HCT116 (cell line): ENCODE results near the gene SLC66A1. TPM values are rescaled to one million over a fixed set of nuclear protein-coding genes. Genes with fewer than 3 reads are reported as not detected.

Experiments
- ATAC-seq: fragments of 200-7000 bp; cut with Tn5 transposase; 2 replicates; pipeline ENCODE4 v1.9.1; 2020; ENCODE audit warnings: mild to moderate bottlenecking, moderate library complexity
- BruUV-seq: library from RNA; stranded (reverse); fragments of 400-500 nt; replicated peaks from 2 replicates; lab custom pipeline; 2021; lab: Mats Ljungman, UMichigan
- CTCF ChIA-PET: fragments of 300-600 bp; sonication (Branson Sonifier 250); formaldehyde crosslinking; loops from one replicate; lab custom pipeline; 2021; ENCODE audit warnings: antibody characterized with exemption; lab: Charles Lee
- POLR2A ChIA-PET: fragments of 300-600, 350-600 bp; sonication (Branson Sonifier 250); formaldehyde crosslinking; loops from one replicate; lab custom pipeline; 2021; ENCODE audit warnings: antibody characterized with exemption; lab: Charles Lee
- RAD21 ChIA-PET, 2 experiments: fragments of 300-600 bp; sonication (Branson Sonifier 250); formaldehyde crosslinking; loops; one replicate each; lab custom pipeline; 2023; ENCODE audit warnings: low total read pairs in 2 of 2; ENCODE audit not compliant: uncharacterized antibody in 2 of 2, unreplicated experiment in 2 of 2, low non-redundant PET in 1 of 2; lab: Charles Lee
- DNase-seq: peaks from one replicate; pipeline ENCODE4 v3.0.0-alpha.2; 2010; ENCODE audit warnings: low read depth, low spot score
- H2AFZ ChIP-seq: fragments of 200-600 bp; shearing (Covaris generic), sonication (generic); 2 replicates; pipeline ENCODE4 v1.6.1; 2017; ENCODE audit warnings: low read depth, mixed run types, mixed read lengths, antibody characterized with exemption, low read length; ENCODE audit not compliant: poor library complexity, severe bottlenecking
- H3K27ac ChIP-seq: 2 replicates; pipeline ENCODE4 v1.5.1; 2012; ENCODE audit warnings: low read depth, low read length
- H3K27me3 ChIP-seq: fragments of 200-600 bp; sonication (generic); 2 replicates; pipeline ENCODE4 v1.6.1; 2016; ENCODE audit warnings: mixed run types, low read length, mixed read lengths; ENCODE audit not compliant: insufficient read depth
- H3K36me3 ChIP-seq, 2 experiments: fragments of 200-500 bp in 1 of 2; fragments of 200-600 bp in 1 of 2; sonication (Bioruptor generic) in 1 of 2; sonication (generic) in 1 of 2; 2 replicates each; pipeline versions ENCODE4 v1.5.1 to v1.6.1; 2014 to 2016; ENCODE audit warnings: low read length in 2 of 2, inconsistent platforms in 1 of 2, mixed read lengths in 1 of 2, mixed run types in 1 of 2; ENCODE audit not compliant: insufficient read depth in 2 of 2, control insufficient read depth in 1 of 2
- H3K4me1 ChIP-seq, 2 experiments: fragments of 200-600 bp in 1 of 2; sonication (generic) in 1 of 2; 2 replicates each; pipeline versions ENCODE4 v1.5.1 to v1.6.1; 2012 to 2017; ENCODE audit warnings: low read length in 2 of 2, inconsistent platforms in 1 of 2, mild to moderate bottlenecking in 1 of 2, mixed read lengths in 1 of 2, mixed run types in 1 of 2, moderate library complexity in 1 of 2; ENCODE audit not compliant: insufficient read depth in 2 of 2, control insufficient read depth in 1 of 2
- H3K4me2 ChIP-seq: fragments of 200-600 bp; sonication (generic); 2 replicates; pipeline ENCODE4 v1.6.1; 2017; ENCODE audit warnings: mixed run types, low read length, mixed read lengths
- H3K4me3 ChIP-seq, 2 experiments: fragments of 200-600 bp in 1 of 2; sonication (generic) in 1 of 2; replicated peaks in 1 of 2; 2 replicates each; pipeline ENCODE4 v1.5.1; 2011 to 2016; ENCODE audit warnings: low read length in 2 of 2, control low read depth in 1 of 2, low read depth in 1 of 2, mild to moderate bottlenecking in 1 of 2, mixed read lengths in 1 of 2, mixed run types in 1 of 2
- H3K79me2 ChIP-seq: fragments of 200-600 bp; sonication (generic); 2 replicates; pipeline ENCODE4 v1.6.1; 2017; ENCODE audit warnings: mild to moderate bottlenecking, mixed run types, low read length, moderate library complexity, mixed read lengths; ENCODE audit not compliant: insufficient read depth
- H3K9ac ChIP-seq: fragments of 200-600 bp; sonication (generic); 2 replicates; pipeline ENCODE4 v1.6.1; 2016; ENCODE audit warnings: low read length, mixed read lengths
- H3K9me2 ChIP-seq: fragments of 200-600 bp; sonication (generic), shearing (Covaris generic); 2 replicates; pipeline ENCODE4 v1.6.1; 2017; ENCODE audit warnings: mixed run types, mild to moderate bottlenecking, moderate library complexity; ENCODE audit not compliant: insufficient read depth
- H3K9me3 ChIP-seq, 2 experiments: fragments of 200-500 bp in 1 of 2; fragments of 200-600 bp in 1 of 2; sonication (Bioruptor generic) in 1 of 2; sonication (generic) in 1 of 2; 2 replicates each; pipeline ENCODE4 v1.6.1; 2014 to 2017; ENCODE audit warnings: low read length in 2 of 2, mixed read lengths in 2 of 2, inconsistent platforms in 1 of 2, low read depth in 1 of 2, mild to moderate bottlenecking in 1 of 2, mixed run types in 1 of 2, moderate library complexity in 1 of 2; ENCODE audit not compliant: control insufficient read depth in 1 of 2, insufficient read depth in 1 of 2
- H4K20me1 ChIP-seq: fragments of 200-600 bp; sonication (generic), shearing (Covaris generic); 2 replicates; pipeline ENCODE4 v1.6.1; 2017; ENCODE audit warnings: mixed run types, mild to moderate bottlenecking, moderate library complexity; ENCODE audit not compliant: insufficient read depth
- CBX3 ChIP-seq: IDR thresholded peaks from 2 replicates; pipeline ENCODE4 v1.6.1; 2012; ENCODE audit warnings: low read depth
- CEBPB ChIP-seq: IDR thresholded peaks from 2 replicates; pipeline ENCODE4 v1.6.1; 2012; ENCODE audit warnings: low read depth
- ELF1 ChIP-seq: IDR thresholded peaks from 2 replicates; pipeline ENCODE4 v1.6.1; 2012; ENCODE audit warnings: low read depth, borderline replicate concordance
- EZH2 ChIP-seq: fragments of 200-600 bp; sonication (generic); IDR thresholded peaks from 2 replicates; pipeline ENCODE4 v1.6.1; 2017; ENCODE audit warnings: antibody characterized with exemption, mixed run types
- EZH2phosphoT487 ChIP-seq: fragments of 200-600 bp; IDR thresholded peaks from 2 replicates; pipeline ENCODE4 v1.6.1; 2018; ENCODE audit warnings: antibody characterized with exemption, borderline replicate concordance
- FOSL1 ChIP-seq: IDR thresholded peaks from 2 replicates; pipeline ENCODE4 v1.6.1; 2012; ENCODE audit warnings: low read depth
- JUND ChIP-seq: IDR thresholded peaks from 2 replicates; pipeline ENCODE4 v1.6.1; 2012
- MAX ChIP-seq: IDR thresholded peaks from 2 replicates; pipeline ENCODE4 v1.6.1; 2012
- POLR2AphosphoS5 ChIP-seq: IDR thresholded peaks from 2 replicates; pipeline ENCODE4 v1.6.1; 2011; ENCODE audit warnings: mild to moderate bottlenecking, low read depth, low read length, moderate library complexity
- RAD21 ChIP-seq: IDR thresholded peaks from 2 replicates; pipeline ENCODE4 v1.6.1; 2012; ENCODE audit warnings: low read depth, mild to moderate bottlenecking
- SIN3A ChIP-seq: IDR thresholded peaks from 2 replicates; pipeline ENCODE4 v1.6.1; 2012; ENCODE audit warnings: low read depth
- SP1 ChIP-seq: IDR thresholded peaks from 2 replicates; pipeline ENCODE4 v1.6.1; 2012; ENCODE audit warnings: low read depth
- SRF ChIP-seq: IDR thresholded peaks from 2 replicates; pipeline ENCODE4 v1.6.1; 2012; ENCODE audit warnings: low read depth
- YY1 ChIP-seq: IDR thresholded peaks from 2 replicates; pipeline ENCODE4 v1.6.1; 2011; ENCODE audit warnings: low read length, low read depth, moderate library complexity, mild to moderate bottlenecking; ENCODE audit not compliant: insufficient replicate concordance; ENCODE audit errors: extremely low read depth
- ZBTB33 ChIP-seq: IDR thresholded peaks from 2 replicates; pipeline ENCODE4 v1.6.1; 2011; ENCODE audit warnings: mild to moderate bottlenecking, low read length, moderate library complexity; ENCODE audit not compliant: insufficient replicate concordance; ENCODE audit errors: extremely low read depth
- ZFX ChIP-seq: fragments of 450-650 bp; IDR thresholded peaks from 2 replicates; pipeline ENCODE4 v1.6.1; 2017
- ZNF274 ChIP-seq: fragments of 200-500 bp; sonication (Bioruptor generic); IDR thresholded peaks from 2 replicates; pipeline ENCODE4 v1.6.1; 2014; ENCODE audit warnings: mild to moderate bottlenecking, low read depth, low read length, inconsistent platforms
- intact Hi-C: fragments of 100-400 bp; cut with micrococcal nuclease; formaldehyde crosslinking; loops from 2 replicates; pipeline ENCODE4 v1.10.0; 2022
- total RNA-seq: library from RNA; stranded (reverse); gene quantifications from one replicate; pipeline ENCODE4 v1.2.1, GENCODE V29; 2021; ENCODE audit not compliant: unreplicated experiment
- TF ChIP-seq, protein P1 (sequence below), 3 experiments: fragments of 200-600 bp in 1 of 3; sonication (generic) in 1 of 3; IDR thresholded peaks in 2 of 3; conservative IDR thresholded peaks in 1 of 3; 2 replicates each; pipeline ENCODE4 v1.5.1; 2012 to 2017; ENCODE audit warnings: low read depth in 2 of 3, low read length in 2 of 3, antibody characterized with exemption in 1 of 3, borderline replicate concordance in 1 of 3, control low read depth in 1 of 3, mild to moderate bottlenecking in 1 of 3, mixed read lengths in 1 of 3, mixed run types in 1 of 3, moderate library complexity in 1 of 3; ENCODE audit not compliant: insufficient read depth in 1 of 3
- TF ChIP-seq, protein P2 (sequence below): IDR thresholded peaks from 2 replicates; pipeline ENCODE4 v1.6.1; 2012; ENCODE audit warnings: low read depth

SLC66A1 gene
- total RNA-seq, 1 experiment from 2014 or later, result 11.1 TPM

GRCh38 chr1:19377812-19378718 is 65.9 kb downstream of the SLC66A1 start:
- BruUV-seq, result no TSS peak
- Histone ChIP-seq H3K4me2 (no peak overlapping the region), H3K36me3 (peaks cover 5 to 24% of the 10 kb centered on the region in 2 experiments; a peak in 3 of 4 replicates), H3K4me3 (no peak overlapping the region), H3K27me3 (no peaks in the 10 kb centered on the region), H3K9me2 (no peaks in the 10 kb centered on the region), H3K27ac (no peak overlapping the region), H3K9me3 (no peaks in the 10 kb centered on the region), H3K79me2 (peaks cover 2% of the 10 kb centered on the region; the same call in 1 of the 2 replicates), H3K4me1 (no peaks in the 10 kb centered on the region), H3K9ac (no peak overlapping the region), H4K20me1 (no peaks in the 10 kb centered on the region), H2AFZ (no peak overlapping the region)
- RAD21 ChIA-PET, result no interaction called here
- no peak for DNase-seq
- TF ChIP-seq, protein P1, sequence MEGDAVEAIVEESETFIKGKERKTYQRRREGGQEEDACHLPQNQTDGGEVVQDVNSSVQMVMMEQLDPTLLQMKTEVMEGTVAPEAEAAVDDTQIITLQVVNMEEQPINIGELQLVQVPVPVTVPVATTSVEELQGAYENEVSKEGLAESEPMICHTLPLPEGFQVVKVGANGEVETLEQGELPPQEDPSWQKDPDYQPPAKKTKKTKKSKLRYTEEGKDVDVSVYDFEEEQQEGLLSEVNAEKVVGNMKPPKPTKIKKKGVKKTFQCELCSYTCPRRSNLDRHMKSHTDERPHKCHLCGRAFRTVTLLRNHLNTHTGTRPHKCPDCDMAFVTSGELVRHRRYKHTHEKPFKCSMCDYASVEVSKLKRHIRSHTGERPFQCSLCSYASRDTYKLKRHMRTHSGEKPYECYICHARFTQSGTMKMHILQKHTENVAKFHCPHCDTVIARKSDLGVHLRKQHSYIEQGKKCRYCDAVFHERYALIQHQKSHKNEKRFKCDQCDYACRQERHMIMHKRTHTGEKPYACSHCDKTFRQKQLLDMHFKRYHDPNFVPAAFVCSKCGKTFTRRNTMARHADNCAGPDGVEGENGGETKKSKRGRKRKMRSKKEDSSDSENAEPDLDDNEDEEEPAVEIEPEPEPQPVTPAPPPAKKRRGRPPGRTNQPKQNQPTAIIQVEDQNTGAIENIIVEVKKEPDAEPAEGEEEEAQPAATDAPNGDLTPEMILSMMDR (IDR thresholded peaks at IDR 0.05 in 2 of 3, conservative IDR thresholded peaks at IDR 0.05 in 1 of 3; ENCODE audit: borderline replicate concordance in 1 of 3, insufficient read depth in 1 of 3, low read depth in 2 of 3, low read length in 2 of 3), result no peak
- no peak for TF ChIP-seq CBX3
- TF ChIP-seq JUND, result no peak
- TF ChIP-seq ZNF274, result no peak
- TF ChIP-seq, protein P2, sequence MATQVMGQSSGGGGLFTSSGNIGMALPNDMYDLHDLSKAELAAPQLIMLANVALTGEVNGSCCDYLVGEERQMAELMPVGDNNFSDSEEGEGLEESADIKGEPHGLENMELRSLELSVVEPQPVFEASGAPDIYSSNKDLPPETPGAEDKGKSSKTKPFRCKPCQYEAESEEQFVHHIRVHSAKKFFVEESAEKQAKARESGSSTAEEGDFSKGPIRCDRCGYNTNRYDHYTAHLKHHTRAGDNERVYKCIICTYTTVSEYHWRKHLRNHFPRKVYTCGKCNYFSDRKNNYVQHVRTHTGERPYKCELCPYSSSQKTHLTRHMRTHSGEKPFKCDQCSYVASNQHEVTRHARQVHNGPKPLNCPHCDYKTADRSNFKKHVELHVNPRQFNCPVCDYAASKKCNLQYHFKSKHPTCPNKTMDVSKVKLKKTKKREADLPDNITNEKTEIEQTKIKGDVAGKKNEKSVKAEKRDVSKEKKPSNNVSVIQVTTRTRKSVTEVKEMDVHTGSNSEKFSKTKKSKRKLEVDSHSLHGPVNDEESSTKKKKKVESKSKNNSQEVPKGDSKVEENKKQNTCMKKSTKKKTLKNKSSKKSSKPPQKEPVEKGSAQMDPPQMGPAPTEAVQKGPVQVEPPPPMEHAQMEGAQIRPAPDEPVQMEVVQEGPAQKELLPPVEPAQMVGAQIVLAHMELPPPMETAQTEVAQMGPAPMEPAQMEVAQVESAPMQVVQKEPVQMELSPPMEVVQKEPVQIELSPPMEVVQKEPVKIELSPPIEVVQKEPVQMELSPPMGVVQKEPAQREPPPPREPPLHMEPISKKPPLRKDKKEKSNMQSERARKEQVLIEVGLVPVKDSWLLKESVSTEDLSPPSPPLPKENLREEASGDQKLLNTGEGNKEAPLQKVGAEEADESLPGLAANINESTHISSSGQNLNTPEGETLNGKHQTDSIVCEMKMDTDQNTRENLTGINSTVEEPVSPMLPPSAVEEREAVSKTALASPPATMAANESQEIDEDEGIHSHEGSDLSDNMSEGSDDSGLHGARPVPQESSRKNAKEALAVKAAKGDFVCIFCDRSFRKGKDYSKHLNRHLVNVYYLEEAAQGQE, result no peak
- TF ChIP-seq ELF1, result no peak
- TF ChIP-seq POLR2AphosphoS5, result no peak
- TF ChIP-seq SIN3A, result no peak
- TF ChIP-seq EZH2phosphoT487, result no peak
- no peak for TF ChIP-seq EZH2
- TF ChIP-seq CEBPB, result no peak
- TF ChIP-seq YY1, result no peak
- TF ChIP-seq MAX, result no peak
- TF ChIP-seq SP1, result no peak
- no peak for TF ChIP-seq RAD21
- no peak for TF ChIP-seq FOSL1
- no peak for TF ChIP-seq ZFX
- TF ChIP-seq ZBTB33, result no peak
- TF ChIP-seq SRF, result no peak
- intact Hi-C loops, result no loop called here
- no peak for ATAC-seq
- CTCF ChIA-PET, result no interaction called here
- POLR2A ChIA-PET, result no interaction called here
